Medulla oblongata (tissue), 1 donor: ENCODE data around the gene IFI30.

Experiments
- DNase-seq: peaks from one replicate; pipeline ENCODE4 v3.0.0-alpha.2; 2015; ENCODE audit errors: extremely low spot score

IFI30 gene

GRCh38 chr19:18171605-18172327 lies 1.8 kb upstream of the IFI30 start:
- DNase-seq = no peak

DNA sequence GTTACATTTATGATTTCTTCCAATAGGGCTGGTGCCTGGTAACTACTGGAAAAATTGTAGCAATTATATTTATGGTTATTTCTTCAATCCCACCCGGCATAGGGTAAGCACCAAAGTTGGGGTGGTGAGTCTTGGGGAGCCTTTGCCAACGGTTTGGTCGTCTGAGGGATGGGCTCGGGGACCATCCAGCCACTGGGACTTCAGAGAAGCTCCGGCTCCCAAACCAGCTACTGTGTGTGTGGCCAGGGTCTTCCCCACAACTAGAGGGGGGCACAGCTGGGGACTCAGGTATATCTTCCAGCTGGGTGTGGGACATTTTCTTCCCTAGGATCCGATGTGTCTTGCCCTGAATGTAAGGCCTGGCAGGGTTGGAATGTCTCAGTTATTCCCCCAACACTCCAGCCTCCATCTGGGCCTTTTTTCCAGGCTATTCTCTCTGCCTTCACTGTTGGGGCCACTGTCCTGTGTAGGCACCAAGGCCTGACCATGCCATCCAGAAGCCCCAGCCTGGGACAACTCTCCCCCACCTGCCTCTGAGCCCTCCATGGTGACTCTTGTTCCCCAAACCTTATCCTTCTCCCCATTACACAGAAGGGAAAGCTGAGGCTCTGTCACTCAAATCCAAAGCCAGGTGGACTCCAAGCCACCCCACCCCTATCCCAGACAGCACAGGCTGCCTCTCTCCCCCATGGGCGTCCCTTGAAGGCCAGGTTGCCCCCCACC lies 1.1 kb upstream of the IFI30 start:
- DNase-seq = no peak

DNA sequence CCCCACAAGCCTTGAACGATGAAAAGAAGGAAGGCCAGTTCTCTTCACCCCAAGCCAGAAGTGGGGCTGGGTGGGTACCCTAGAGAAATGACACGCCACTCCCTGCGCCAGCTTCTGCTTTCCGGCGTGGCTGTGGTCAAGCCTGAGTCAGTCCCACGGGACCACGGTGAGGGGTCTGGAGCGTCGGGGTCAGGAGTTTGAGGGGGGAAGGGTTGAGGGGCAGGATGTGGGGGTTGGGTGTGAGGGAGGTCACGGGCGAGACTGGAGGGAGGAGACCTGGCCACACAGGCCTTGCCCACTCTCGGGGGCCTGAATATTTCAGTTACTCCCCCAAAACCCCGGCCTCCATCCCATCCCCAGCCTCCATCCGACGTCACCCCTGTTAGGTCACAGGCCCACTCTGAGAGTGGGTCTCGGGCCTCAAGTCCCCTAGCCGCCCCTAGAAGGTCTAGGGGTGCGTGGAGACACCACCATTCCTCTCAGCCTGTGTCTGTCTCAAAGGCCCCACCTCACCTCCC lies 500 bp upstream of the IFI30 start:
- DNase-seq = peak; percentile 67

DNA sequence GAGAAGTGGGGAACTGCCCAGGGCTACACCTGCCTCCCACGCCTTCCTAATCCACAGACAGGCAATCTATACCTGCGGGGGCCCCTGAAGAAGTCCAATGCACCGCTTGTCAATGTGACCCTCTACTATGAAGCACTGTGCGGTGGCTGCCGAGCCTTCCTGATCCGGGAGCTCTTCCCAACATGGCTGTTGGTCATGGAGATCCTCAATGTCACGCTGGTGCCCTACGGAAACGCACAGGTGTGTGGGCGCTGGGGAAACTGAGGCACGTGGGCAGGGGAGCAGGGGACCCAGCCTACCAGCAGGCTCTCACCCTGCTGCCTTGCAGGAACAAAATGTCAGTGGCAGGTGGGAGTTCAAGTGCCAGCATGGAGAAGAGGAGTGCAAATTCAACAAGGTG lies 1.4 kb downstream of the IFI30 start:
- no peak for DNase-seq

DNA sequence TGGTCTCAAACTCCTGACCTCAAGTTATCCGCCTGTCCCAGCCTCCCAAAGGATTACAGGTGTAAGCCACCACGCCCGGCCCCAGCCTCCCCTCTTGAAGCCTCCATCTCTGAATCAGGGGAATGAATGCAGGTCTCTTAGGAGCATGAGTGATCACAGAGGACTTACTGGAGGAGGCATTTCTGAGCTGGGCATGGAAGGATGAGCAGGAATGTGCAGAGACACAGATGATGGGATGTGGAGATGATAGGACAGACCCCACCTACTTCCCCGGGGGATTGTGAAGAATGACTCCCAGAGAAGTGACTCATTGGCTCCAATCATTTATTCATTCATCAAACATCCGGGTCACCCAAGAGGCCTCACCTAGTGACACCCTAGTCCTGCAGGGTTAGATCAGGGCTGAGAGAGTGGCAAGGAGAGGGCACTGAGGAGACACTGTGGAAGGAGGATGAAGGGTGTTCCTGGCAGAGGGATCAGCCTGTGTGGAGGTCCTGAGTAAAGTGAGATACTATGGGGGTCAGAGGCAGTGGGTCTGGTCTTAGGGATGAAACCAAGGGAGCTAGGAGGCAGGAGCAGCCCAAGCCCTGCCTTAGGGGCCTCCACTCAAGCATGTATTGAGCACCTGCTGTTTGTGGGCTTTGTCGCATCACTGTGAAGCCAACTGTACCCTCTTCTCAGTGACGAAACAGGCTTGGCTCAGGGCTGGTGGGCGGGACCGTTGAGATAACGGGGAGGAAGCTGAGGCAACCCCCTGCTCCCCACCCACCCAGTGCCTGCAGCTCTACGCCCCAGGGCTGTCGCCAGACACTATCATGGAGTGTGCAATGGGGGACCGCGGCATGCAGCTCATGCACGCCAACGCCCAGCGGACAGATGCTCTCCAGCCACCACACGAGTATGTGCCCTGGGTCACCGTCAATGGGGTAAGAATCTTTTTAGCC lies 3.0 kb downstream of the IFI30 start:
- no peak for DNase-seq

DNA sequence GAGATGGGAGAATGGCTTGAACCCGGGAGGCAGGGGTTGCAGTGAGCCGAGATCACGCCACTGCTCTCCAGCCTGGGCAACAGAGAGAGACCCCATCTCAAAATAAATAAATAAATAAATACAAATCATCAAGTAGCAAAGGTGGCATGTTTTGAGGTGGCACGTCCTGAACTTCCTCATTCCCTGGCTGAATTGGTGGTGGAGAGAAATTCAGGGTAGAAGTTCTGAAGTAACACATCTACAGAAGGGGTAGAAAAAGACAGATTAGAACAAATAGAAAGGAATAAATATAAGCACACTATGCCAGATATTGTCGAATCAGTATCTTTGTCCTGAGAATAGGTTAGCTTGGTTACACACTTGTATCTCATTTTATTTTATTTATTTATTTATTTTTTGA lies 6.3 kb downstream of the IFI30 start:
- DNase-seq = no peak

DNA sequence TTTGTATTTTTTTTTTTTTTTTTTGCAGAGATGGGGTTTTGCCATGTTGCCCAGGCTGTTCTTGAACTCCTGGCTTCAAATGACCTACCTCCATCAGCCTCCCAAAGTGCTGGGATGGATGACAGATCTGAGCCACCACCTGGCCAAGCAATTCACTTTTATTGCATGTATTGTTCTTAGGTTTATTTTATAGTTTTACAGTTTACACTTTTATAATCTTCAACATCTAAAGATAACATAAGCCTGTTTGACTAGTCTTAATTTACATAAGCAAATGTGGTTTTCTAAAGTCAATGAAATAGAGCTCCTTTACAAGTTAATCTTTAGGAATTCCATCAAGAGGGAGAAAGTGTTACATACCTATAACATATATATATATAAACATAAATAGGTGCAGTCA lies 9.9 kb downstream of the IFI30 start:
- no peak for DNase-seq

GRCh38 chr19:18185538-18185937 lies 11.9 kb downstream of the IFI30 start:
- DNase-seq = no peak

DNA sequence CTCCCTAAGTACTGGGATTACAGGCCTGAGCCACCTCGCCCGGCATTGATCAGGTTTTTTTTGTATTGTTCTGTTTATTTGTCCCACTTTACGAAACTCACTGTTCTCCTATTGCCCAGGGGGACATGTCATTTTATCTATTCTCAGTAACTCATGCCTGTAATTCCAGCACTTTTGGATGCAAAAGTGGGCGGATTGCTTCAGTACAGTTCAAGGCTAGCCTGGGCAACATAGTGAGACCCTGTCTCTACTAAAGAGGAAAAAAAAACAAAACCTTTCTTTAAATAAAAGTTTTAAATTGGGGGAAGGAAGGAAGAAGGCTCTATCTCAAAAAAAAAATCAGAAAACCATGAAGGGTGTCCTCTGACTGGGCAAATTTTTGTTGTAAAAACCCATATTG lies 16.7 kb downstream of the IFI30 start:
- DNase-seq = no peak

DNA sequence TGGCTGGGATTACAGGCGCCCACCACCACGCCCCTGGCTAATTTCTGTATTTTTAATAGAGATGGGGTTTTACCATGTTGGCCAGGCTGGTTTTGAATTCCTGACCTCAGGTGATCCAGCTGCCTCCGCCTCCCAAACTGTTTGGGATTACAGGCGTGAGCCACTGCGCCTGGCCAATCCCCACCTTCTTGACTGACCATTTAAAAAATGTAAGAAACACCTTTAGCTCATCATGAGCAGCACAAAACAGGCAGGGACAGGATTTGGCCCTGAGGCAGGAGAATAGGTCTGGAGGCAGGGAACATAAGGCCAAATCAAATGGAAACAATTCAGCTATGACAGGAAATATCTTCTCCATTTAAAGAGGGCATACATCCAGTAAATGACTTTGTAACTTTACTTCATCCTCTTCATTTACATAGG lies 18.0 kb downstream of the IFI30 start:
- DNase-seq = no peak

DNA sequence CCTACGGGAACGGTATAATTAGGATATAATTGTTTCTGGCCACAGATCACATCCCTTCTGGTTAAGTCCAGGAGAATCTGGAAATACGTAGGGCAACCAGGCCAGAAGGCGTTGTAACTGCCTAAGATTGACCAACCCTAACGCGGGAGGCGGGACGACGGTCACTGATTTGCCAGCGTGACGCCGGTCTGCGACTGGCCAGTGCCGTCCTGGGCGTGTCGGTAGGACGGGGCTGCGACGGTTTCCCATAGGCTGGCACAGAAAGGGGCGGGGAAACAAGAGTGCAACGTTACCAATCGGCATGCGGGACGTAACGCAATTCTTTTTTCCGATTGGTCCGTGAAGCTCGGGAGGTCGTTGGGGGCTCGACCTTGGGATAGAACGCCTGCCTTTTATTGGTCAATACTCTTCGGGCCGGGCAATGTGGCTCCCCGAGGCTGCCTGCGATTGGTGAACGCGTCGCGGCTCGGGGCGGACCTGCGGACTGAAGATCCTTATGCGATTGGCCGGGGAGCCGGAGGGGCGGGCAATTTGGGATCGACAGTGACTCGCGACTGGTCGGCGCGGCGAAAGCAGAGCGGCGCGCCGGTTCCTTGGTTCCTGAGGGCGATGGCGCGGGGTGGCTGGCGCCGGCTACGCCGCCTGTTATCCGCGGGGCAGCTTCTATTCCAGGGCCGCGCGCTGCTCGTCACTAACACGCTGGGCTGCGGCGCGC lies 19.2 kb downstream of the IFI30 start, which contains the start of gene MPV17L2:
MPV17L2 (plus strand) TSS at position 546 of the 715 bp plus-strand sequence; CDS start at position 610, 64 bp downstream.
- peak; percentile 100 for DNase-seq

GRCh38 chr19:18193388-18194180 lies 20.0 kb downstream of the IFI30 start:
- no peak for DNase-seq

- no peak for DNase-seq
Measured at GRCh38 chr19:18194181-18194530, 20.5 kb downstream of the IFI30 start.

DNA sequence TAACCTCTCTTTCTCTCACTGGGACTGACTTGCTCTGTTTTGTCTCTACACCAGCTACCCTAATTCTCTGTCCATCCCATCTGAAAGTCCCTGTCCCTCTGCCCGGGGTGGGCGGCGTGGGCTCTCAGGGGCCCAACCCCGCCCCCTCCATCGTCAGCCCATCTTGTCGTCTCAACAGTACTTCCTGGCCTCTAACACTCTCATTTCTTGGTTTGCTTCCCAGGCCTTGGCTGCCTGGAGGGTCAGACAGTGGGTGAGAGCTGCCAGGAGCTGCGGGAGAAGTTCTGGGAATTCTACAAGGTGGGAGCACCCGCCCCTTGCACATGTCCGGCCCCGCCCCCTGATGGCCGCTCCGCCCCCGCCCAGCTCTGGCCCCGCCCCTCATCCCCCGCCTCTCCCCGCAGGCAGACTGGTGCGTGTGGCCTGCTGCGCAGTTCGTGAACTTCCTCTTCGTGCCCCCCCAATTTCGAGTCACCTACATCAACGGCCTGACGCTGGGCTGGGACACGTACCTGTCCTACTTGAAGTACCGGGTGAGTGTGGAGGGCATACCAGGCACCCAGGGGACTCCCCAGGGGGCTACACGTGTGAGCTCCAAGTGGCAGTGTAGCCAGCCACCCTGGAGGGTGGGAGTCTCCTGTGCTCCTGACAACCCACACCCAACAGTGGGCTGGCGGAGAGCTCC lies 21.1 kb downstream of the IFI30 start:
- no peak for DNase-seq

DNA sequence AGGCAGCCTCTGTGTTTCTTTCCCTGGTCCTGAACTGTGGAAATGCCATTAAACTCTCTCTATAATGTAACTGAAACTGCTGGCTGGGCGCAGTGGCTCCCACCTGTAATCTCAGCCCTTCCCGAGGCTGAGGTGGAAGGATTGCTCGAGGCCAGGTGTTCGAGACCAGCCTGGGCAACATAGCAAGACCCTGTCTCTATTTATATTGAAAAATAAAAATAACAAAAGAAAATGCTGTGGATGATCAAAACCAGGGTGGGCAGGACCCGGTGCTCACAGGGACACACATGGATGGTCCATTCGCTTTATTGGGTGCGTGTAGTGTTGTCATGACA lies 22.9 kb downstream of the IFI30 start:
- no peak for DNase-seq

DNA sequence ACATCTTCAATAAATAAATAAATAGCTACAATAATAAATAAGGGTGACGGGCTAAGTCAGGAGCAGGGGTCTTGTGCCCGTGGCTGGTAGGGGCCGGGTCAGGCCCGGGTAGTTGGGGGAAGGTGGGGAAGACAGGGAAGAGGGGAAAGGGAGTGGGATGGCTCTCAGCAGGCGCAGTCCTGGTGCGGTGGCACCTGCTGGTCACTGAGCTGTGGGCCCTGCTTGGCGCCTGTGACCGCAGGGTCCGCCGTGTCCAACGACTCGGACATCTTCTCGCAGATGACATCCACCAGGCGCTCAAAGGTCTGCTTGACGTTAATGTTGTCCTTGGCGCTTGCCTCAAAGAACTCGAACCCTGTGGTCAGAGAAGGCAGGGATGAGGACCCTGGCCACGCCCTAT lies 23.7 kb downstream of the IFI30 start:
- DNase-seq = no peak

- DNase-seq = no peak
Measured at GRCh38 chr19:18197941-18198340, 24.3 kb downstream of the IFI30 start.

GRCh38 chr19:18198374-18198773 lies 24.8 kb downstream of the IFI30 start:
- DNase-seq = no peak

GRCh38 chr19:18202397-18202777 lies 28.8 kb downstream of the IFI30 start:
- DNase-seq = no peak

DNA sequence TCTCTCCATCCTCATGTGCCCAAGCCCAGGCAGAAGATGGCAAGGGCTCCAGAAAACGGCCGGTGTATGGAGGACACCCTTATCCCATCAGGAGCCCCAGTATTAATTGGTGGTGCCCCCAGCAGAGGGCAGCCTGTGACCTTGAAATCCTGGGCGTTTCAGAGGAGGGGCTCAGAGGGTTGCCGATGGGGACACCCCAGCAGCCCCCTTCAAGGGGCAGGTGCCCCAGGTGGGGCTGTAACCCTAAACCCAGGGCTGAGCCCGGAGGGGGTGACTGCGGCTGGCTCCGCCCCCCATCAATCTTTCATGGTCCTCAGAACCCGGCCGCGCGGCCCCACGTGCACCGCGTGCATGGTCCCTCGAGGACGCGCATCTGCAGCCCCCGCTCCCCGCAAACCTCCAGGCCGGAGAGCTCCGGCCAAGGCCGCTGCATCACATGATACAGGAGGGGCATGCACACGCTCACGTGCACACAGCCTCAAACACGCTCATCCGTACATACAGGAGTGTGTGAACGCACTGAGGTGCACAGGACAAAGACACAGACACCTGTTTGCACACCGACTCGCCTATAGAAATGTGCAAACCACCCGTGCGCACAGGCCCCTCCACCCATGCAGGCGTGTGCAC lies 29.3 kb downstream of the IFI30 start:
- DNase-seq = peak; percentile 59
